IgD-negative memory B cell (primary cell): Measurements from ENCODE around the gene NFE2. TPM values are rescaled to one million over a fixed set of nuclear protein-coding genes. Genes with fewer than 3 reads are reported as not detected.

ENCODE experiments used
- H3K27ac Mint-ChIP-seq, 3 donors: one replicate each; pipeline ENCODE4 v1.8.0; 2020 to 2022; ENCODE audit warnings: mild to moderate bottlenecking in 3 of 3, mixed read lengths in 3 of 3, moderate library complexity in 1 of 3
- H3K27me3 Mint-ChIP-seq: one replicate; pipeline ENCODE4 v1.8.0; 2021; ENCODE audit warnings: mixed read lengths
- H3K36me3 Mint-ChIP-seq: one replicate; pipeline ENCODE4 v1.8.0; 2020; ENCODE audit warnings: mild to moderate bottlenecking, mixed read lengths
- H3K4me1 Mint-ChIP-seq, 3 donors: one replicate each; pipeline ENCODE4 v1.8.0; 2020 to 2022; ENCODE audit warnings: mixed read lengths in 3 of 3, mild to moderate bottlenecking in 1 of 3
- H3K4me3 Mint-ChIP-seq, 4 donors: one replicate each; pipeline ENCODE4 v1.8.0; 2020 to 2022; ENCODE audit warnings: mild to moderate bottlenecking in 4 of 4, mixed read lengths in 4 of 4, moderate library complexity in 3 of 4
- H3K9me3 Mint-ChIP-seq, 3 donors: one replicate each; pipeline ENCODE4 v1.8.0; 2020 to 2021; ENCODE audit warnings: mixed read lengths in 3 of 3, mild to moderate bottlenecking in 1 of 3
- polyA plus RNA-seq: library from polyadenylated mRNA; unstranded; fragments of 300-500 nt; fragmentation: Illumina TruSeq; gene quantifications from one replicate; pipeline ENCODE4 v1.2.3, GENCODE V29; 2021

The NFE2 gene
- polyA plus RNA-seq, 1 donor from 2014 or later: 0.44 TPM

- H3K4me3 Mint-ChIP-seq: no peak overlapping the region
- H3K36me3 Mint-ChIP-seq: peaks cover 1% of the 10 kb centered on the region
- no peak overlapping the region for H3K27ac Mint-ChIP-seq
- no peaks in the 10 kb centered on the region for H3K27me3 Mint-ChIP-seq
- H3K4me1 Mint-ChIP-seq: peaks cover 11 to 18% (median 16%) of the 10 kb centered on the region in 3 donors
- H3K9me3 Mint-ChIP-seq: no peaks in the 10 kb centered on the region
Measured at GRCh38 chr12:54258201-54258681, 42.6 kb downstream of the NFE2 start.

- Mint-ChIP-seq H3K4me3 (no peak overlapping the region), H3K27ac (peak overlapping the region in 1 of 3 donors; percentile 92), H3K4me1 (peaks cover 11 to 18% (median 16%) of the 10 kb centered on the region in 3 donors), H3K9me3 (no peaks in the 10 kb centered on the region), H3K27me3 (no peaks in the 10 kb centered on the region), H3K36me3 (peaks cover under 1% of the 10 kb centered on the region)
Measured at GRCh38 chr12:54257332-54257731, 43.5 kb downstream of the NFE2 start.

- Mint-ChIP-seq H3K4me1 (peaks cover 3 to 12% (median 9%) of the 10 kb centered on the region in 3 donors), H3K27ac (no peak overlapping the region), H3K4me3 (no peak overlapping the region), H3K27me3 (no peaks in the 10 kb centered on the region), H3K36me3 (peaks cover 8% of the 10 kb centered on the region), H3K9me3 (no peaks in the 10 kb centered on the region)
Measured at GRCh38 chr12:54253240-54253639, 47.6 kb downstream of the NFE2 start.

GRCh38 chr12:54251667-54252284 lies 49.0 kb downstream of the NFE2 start:
- Mint-ChIP-seq H3K9me3 (no peaks in the 10 kb centered on the region), H3K27ac (no peak overlapping the region), H3K4me1 (peaks cover 3 to 12% (median 8%) of the 10 kb centered on the region in 3 donors), H3K36me3 (peaks cover 8% of the 10 kb centered on the region), H3K27me3 (no peaks in the 10 kb centered on the region), H3K4me3 (no peak overlapping the region)

GRCh38 chr12:54249489-54249888 lies 51.3 kb downstream of the NFE2 start:
- H3K9me3 Mint-ChIP-seq: no peaks in the 10 kb centered on the region
- peaks cover 11% of the 10 kb centered on the region for H3K36me3 Mint-ChIP-seq
- no peaks in the 10 kb centered on the region for H3K27me3 Mint-ChIP-seq
- no peak overlapping the region for H3K27ac Mint-ChIP-seq
- no peak overlapping the region for H3K4me3 Mint-ChIP-seq
- peaks cover 3 to 8% (median 5%) of the 10 kb centered on the region in 3 donors for H3K4me1 Mint-ChIP-seq

- Mint-ChIP-seq H3K4me3 (no peak overlapping the region), H3K27me3 (no peaks in the 10 kb centered on the region), H3K9me3 (no peaks in the 10 kb centered on the region), H3K27ac (no peak overlapping the region), H3K36me3 (peaks cover 8% of the 10 kb centered on the region), H3K4me1 (peaks cover 2 to 6% (median 5%) of the 10 kb centered on the region in 3 donors)
Measured at GRCh38 chr12:54246011-54246641, 54.7 kb downstream of the NFE2 start.

Other genes starting within 250 kb of the NFE2 start
- gene HOXC4, start 247.2 kb downstream of the NFE2 start, polyA plus RNA-seq: 2.3 TPM
- 32.3 TPM for gene SMUG1, start 112.0 kb downstream of the NFE2 start, polyA plus RNA-seq
- 20.6 TPM for gene CBX5, start 20.9 kb downstream of the NFE2 start, polyA plus RNA-seq
- 748 TPM for gene HNRNPA1, start 20.3 kb downstream of the NFE2 start, polyA plus RNA-seq
- 135 TPM for gene COPZ1, start 24.1 kb upstream of the NFE2 start, polyA plus RNA-seq
- gene GPR84, start 63.5 kb upstream of the NFE2 start, polyA plus RNA-seq: not detected
- 4.2 TPM for gene ZNF385A, start 83.7 kb upstream of the NFE2 start, polyA plus RNA-seq
- 1.6 TPM for gene ITGA5, start 118.3 kb upstream of the NFE2 start, polyA plus RNA-seq
- 17.5 TPM for gene GTSF1, start 172.6 kb upstream of the NFE2 start, polyA plus RNA-seq
- 105 TPM for gene NCKAP1L, start 196.7 kb upstream of the NFE2 start, polyA plus RNA-seq
- 0.06 TPM for gene PDE1B, start 248.6 kb upstream of the NFE2 start, polyA plus RNA-seq